Uterus (tissue), 2 donors: ENCODE results near the gene AEBP1.

ENCODE experiments used
- CTCF ChIP-seq, 4 experiments: fragments of 200-600 bp in 2 of 4; fragments of 450-650 bp in 2 of 4; sonication (generic) in 2 of 4; IDR thresholded peaks; one replicate each; pipeline ENCODE4 v1.5.1; 2016 to 2019; ENCODE audit warnings: antibody characterized with exemption in 4 of 4, mild to moderate bottlenecking in 2 of 4, moderate library complexity in 1 of 4
- POLR2A ChIP-seq, 2 donors: fragments of 450-650 bp; IDR thresholded peaks; one replicate each; pipeline ENCODE4 v1.6.1; 2016; ENCODE audit warnings: antibody characterized with exemption in 2 of 2, mild to moderate bottlenecking in 1 of 2, moderate library complexity in 1 of 2

DNA sequence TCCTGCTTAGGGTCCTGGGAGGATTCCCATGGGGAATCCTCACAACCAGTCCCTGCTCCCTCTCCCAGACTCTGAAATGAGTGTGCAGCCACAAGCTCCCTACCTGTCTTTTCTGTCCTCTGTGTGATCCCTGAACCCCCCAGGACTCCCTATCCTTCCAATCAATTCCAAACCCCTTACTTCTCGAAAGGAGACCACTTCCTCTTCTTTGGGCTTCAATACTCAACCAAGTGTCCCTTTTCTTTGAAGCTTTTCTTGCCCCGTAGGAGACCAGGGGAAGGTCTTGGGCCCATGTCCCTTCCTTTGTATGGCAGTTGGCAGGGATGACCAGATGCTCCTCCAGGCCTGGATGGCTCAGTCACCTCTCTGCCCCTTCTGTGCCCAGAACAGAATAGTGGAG, 1.7 kb downstream of the AEBP1 start:
- no peak for TF ChIP-seq CTCF (IDR thresholded peaks at IDR 0.05)
- no peak for TF ChIP-seq POLR2A (IDR thresholded peaks at IDR 0.05)
